Psoas muscle (tissue), 8 donors: ENCODE data around the gene CAMKMT. TPM values are rescaled to one million over a fixed set of nuclear protein-coding genes. Genes with fewer than 3 reads are reported as not detected.

Source experiments
- ATAC-seq, 4 donors: fragments of 200-7000 bp; cut with Tn5 transposase; one replicate each; pipeline ENCODE4 v1.9.1; 2020; ENCODE audit warnings: moderate library complexity in 3 of 4, mild to moderate bottlenecking in 2 of 4
- DNase-seq, 2 donors: peaks; one replicate each; pipeline ENCODE4 v3.0.0-alpha.2; 2020
- H3K27ac ChIP-seq: fragments of 200-600 bp; one replicate; pipeline ENCODE4 v1.8.0; 2022
- H3K27me3 ChIP-seq, 3 donors: fragments of 200-600 bp in 1 of 3; one replicate each; pipeline versions ENCODE4 v1.6.1 to v1.8.0; 2013 to 2022; ENCODE audit warnings: low read length in 2 of 3, mild to moderate bottlenecking in 2 of 3, moderate library complexity in 1 of 3; ENCODE audit not compliant: insufficient read depth in 3 of 3
- H3K36me3 ChIP-seq, 2 donors: fragments of 200-600 bp in 1 of 2; one replicate each; pipeline versions ENCODE4 v1.6.1 to v1.8.0; 2013 to 2022; ENCODE audit warnings: low read depth in 1 of 2, mild to moderate bottlenecking in 1 of 2, moderate library complexity in 1 of 2; ENCODE audit not compliant: insufficient read depth in 1 of 2
- H3K4me1 ChIP-seq: fragments of 200-600 bp; one replicate; pipeline ENCODE4 v1.8.0; 2022
- H3K4me3 ChIP-seq: fragments of 200-600 bp; one replicate; pipeline ENCODE4 v1.8.0; 2022; ENCODE audit warnings: mild to moderate bottlenecking
- H3K9me3 ChIP-seq: fragments of 200-600 bp; one replicate; pipeline ENCODE4 v1.8.0; 2022
- WGBS, 3 donors: extraction: QIAGEN DNeasy Blood & Tissue Kit; methylation state at CpG; one replicate each; pipeline versions ENCODE4 v1.1.6 to v1.1.7; 2013; 5-methylcytosine and 5-hydroxymethylcytosine counted together
- intact Hi-C, 2 donors: fragments of 100-400 bp; cut with DNase I; formaldehyde crosslinking; loops; one replicate each; pipeline versions ENCODE4 v1.11.0 to v1.14.2; 2022
- polyA plus RNA-seq, 3 donors: library from polyadenylated mRNA; stranded (reverse); fragments of 200-250 nt; gene quantifications; one replicate each; pipeline ENCODE4 v1.2.3, GENCODE V29; 2013
- total RNA-seq, 4 donors: library from RNA; stranded (reverse); fragmentation: NEBNext Ultra II Directional in 2 of 4; extraction: Animal tissue kit (Norgen Biotek cat#: 25700) in 2 of 4; gene quantifications; one replicate each; pipeline versions ENCODE4 v1.2.1 to v1.2.4, GENCODE V29; 2021 to 2023
- TF ChIP-seq, protein P1 (sequence below): fragments of 200-600 bp; IDR thresholded peaks from one replicate; pipeline ENCODE4 v1.8.0; 2022; ENCODE audit warnings: antibody characterized with exemption
- donor health status: healthy with polysubstance abuse.
- donor health status: DM: no; HTN: no; CAD: no; lungs with moderate emphysema.
- donor health status: Bipolar disorder and iron deficiency.
- donor health status: healthy.
- donor health status: DM: yes; HTN: yes; CAD: no.
- donor health status: DM: no; HTN: no; CAD: no.
- donor health status: DM: no; HTN: no; CAD: no.
- donor health status: DM: yes; HTN: yes; CAD: no.

CAMKMT gene
- total and polyA plus RNA-seq, 7 donors: 2.8 to 7.3 (median 4.5) TPM

- Histone ChIP-seq H3K36me3 (no peaks in the 10 kb centered on the region), H3K27ac (no peak overlapping the region), H3K4me1 (no peaks in the 10 kb centered on the region), H3K4me3 (no peak overlapping the region), H3K27me3 (no peaks in the 10 kb centered on the region), H3K9me3 (no peaks in the 10 kb centered on the region)
- TF ChIP-seq, protein P1, sequence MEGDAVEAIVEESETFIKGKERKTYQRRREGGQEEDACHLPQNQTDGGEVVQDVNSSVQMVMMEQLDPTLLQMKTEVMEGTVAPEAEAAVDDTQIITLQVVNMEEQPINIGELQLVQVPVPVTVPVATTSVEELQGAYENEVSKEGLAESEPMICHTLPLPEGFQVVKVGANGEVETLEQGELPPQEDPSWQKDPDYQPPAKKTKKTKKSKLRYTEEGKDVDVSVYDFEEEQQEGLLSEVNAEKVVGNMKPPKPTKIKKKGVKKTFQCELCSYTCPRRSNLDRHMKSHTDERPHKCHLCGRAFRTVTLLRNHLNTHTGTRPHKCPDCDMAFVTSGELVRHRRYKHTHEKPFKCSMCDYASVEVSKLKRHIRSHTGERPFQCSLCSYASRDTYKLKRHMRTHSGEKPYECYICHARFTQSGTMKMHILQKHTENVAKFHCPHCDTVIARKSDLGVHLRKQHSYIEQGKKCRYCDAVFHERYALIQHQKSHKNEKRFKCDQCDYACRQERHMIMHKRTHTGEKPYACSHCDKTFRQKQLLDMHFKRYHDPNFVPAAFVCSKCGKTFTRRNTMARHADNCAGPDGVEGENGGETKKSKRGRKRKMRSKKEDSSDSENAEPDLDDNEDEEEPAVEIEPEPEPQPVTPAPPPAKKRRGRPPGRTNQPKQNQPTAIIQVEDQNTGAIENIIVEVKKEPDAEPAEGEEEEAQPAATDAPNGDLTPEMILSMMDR: no peak
- ATAC-seq (no peak), DNase-seq (no peak)
- intact Hi-C loops: no loop called here
- 92 to 98% (median 94%) methylated on average over 2 of the region's 2 CpGs for WGBS, 3 donors
Observed at GRCh38 chr2:44537264-44537663, 175.5 kb downstream of the CAMKMT start.

DNA sequence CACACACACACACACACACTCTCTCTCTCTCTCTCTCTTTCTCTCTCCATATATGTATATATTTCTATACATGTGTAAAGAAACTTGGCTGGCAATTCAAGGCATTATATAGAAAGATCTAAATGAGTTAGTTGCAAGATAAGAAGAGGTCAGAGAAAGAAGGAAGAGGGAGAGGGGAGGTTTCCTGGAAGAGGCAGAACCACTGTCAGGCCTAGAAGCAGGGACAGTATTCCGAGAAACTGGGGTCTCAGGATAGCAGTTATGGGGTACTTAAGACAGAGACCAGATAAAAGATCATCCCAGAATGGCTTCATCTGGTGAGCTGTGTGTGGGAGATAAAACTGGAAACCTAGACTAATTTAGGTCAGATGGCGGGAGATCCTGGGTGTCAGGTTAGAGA, 180.8 kb downstream of the CAMKMT start:
- Histone ChIP-seq H3K27me3 (no peaks in the 10 kb centered on the region), H3K27ac (no peak overlapping the region), H3K9me3 (no peaks in the 10 kb centered on the region), H3K4me3 (no peak overlapping the region), H3K4me1 (no peaks in the 10 kb centered on the region), H3K36me3 (no peaks in the 10 kb centered on the region)
- TF ChIP-seq, protein P1: no peak
- ATAC-seq (no peak), DNase-seq (no peak)
- 57 to 96% (median 91%) methylated on average over 2 of the region's 2 CpGs for WGBS, 3 donors
- intact Hi-C loops: no loop called here

DNA sequence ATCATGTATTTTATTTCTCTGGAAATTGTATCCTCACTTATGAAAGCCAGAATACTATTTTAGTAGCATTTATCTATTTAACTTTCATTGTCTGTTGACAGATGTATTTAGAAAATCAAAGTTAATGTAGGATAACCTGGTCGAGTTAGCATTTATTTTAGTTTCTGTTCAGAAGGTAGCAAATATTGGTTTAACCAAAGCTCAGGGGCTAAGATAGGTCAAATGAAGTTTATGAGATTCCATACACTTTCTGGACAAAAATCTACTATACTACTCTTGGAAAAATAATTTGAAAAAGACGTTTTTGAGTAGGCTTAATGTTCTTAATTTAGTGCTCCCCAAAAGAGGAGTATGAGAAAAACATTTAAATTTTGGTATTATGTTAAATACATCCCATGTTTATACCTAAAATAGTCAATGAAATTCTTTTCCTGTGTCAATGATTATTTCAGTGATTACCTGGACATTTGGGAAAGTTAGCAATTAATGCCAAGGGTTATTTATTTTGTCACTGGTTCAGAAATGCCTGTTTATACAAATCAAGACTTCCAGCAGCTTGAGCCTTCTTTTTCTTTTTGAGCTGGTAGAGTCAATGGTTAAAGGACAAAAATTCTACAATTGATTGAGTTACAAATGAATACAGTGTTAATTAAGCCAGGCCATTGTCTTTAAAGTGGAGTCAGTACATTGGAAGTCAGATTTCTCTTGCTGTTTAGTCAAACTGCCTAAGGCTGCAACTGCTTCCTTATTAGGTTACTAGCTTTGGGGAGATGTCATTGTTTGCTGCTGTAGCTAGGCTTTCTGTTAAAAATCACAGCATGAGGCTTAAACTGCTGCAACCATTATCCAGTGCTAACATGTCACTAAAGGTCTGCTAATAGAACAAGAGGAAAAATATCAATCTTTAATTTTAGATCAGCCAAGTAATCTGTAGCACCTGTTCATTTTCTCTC, 182.3 kb downstream of the CAMKMT start:
- 88 to 92% (median 90%) methylated on average over 2 of the region's 2 CpGs for WGBS, 3 donors
- TF ChIP-seq, protein P1: no peak

DNA sequence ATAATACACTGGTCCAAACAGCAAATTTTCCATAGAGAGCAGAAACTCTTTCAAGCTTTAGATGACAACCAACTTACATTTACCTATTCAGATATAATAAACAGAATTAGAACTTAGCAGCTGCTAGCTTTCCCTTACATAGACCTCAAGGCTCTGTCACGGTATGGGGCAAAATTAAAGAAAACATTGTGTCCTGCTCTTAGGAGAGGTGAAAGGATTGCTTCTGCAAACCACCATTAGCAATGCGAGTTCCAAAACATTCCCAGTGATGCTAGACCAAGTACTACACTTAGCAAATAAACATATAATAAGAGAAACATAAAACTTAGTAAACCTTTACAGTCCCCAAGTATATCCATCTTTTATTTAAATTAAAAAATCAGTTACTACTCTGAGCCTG, 183.3 kb downstream of the CAMKMT start:
- Histone ChIP-seq H3K4me3 (no peak overlapping the region), H3K36me3 (no peaks in the 10 kb centered on the region), H3K4me1 (no peaks in the 10 kb centered on the region), H3K27me3 (no peaks in the 10 kb centered on the region), H3K9me3 (no peaks in the 10 kb centered on the region), H3K27ac (no peak overlapping the region)
- intact Hi-C loops: no loop called here
- ATAC-seq (no peak), DNase-seq (no peak)
- 82 to 94% (median 93%) methylated on average over 2 of the region's 2 CpGs for WGBS, 3 donors
- TF ChIP-seq, protein P1: no peak

More for the DNA sequence above, 182.3 kb downstream of the CAMKMT start:
- no peaks in the 10 kb centered on the region for H3K36me3 ChIP-seq
- ATAC-seq (no peak), DNase-seq (no peak)
- H3K4me1 ChIP-seq: no peaks in the 10 kb centered on the region
- no peak overlapping the region for H3K4me3 ChIP-seq
- H3K27me3 ChIP-seq: no peaks in the 10 kb centered on the region
- no peak overlapping the region for H3K27ac ChIP-seq
- H3K9me3 ChIP-seq: no peaks in the 10 kb centered on the region
- intact Hi-C loops: no loop called here
